DND-41 (cell line): ENCODE results near the gene GABRG3.

Source experiments
- EZH2 ChIP-seq: IDR thresholded peaks from 3 replicates; pipeline ENCODE4 v1.6.1; 2012; ENCODE audit warnings: borderline replicate concordance, low read depth, mild to moderate bottlenecking, moderate library complexity, low read length, inconsistent platforms; ENCODE audit not compliant: severe bottlenecking
- TF ChIP-seq, protein P1 (sequence below): IDR thresholded peaks from 2 replicates; pipeline ENCODE4 v1.5.1; 2012; ENCODE audit warnings: borderline replicate concordance, low read length, moderate library complexity, mild to moderate bottlenecking; ENCODE audit not compliant: poor library complexity, severe bottlenecking; ENCODE audit errors: extremely low read depth

DNA sequence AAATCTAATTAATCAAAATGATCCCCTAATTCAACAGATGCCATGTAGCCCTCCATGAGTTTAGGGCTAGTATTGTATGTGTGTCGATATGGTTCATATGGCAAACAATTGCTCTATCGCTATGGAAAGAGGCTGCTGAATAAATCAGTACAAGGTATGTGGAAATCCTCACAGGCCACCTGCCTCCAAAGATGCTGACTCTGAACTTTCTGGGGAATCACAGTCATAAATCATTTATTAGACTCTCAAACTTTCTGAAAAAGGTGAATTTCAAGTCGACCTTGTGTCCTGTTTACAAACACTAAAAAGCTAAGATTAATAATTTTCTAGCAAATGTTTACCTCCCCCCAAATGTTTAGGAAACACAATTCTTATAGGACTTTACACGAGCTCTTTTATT lies 462.6 kb downstream of the GABRG3 start:
- TF ChIP-seq, protein P1, sequence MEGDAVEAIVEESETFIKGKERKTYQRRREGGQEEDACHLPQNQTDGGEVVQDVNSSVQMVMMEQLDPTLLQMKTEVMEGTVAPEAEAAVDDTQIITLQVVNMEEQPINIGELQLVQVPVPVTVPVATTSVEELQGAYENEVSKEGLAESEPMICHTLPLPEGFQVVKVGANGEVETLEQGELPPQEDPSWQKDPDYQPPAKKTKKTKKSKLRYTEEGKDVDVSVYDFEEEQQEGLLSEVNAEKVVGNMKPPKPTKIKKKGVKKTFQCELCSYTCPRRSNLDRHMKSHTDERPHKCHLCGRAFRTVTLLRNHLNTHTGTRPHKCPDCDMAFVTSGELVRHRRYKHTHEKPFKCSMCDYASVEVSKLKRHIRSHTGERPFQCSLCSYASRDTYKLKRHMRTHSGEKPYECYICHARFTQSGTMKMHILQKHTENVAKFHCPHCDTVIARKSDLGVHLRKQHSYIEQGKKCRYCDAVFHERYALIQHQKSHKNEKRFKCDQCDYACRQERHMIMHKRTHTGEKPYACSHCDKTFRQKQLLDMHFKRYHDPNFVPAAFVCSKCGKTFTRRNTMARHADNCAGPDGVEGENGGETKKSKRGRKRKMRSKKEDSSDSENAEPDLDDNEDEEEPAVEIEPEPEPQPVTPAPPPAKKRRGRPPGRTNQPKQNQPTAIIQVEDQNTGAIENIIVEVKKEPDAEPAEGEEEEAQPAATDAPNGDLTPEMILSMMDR = no peak
- no peak for TF ChIP-seq EZH2
